Immature natural killer cell (primary cell): ENCODE measurements around the gene NKD2. TPM values are rescaled to one million over a fixed set of nuclear protein-coding genes. Genes with fewer than 3 reads are reported as not detected.
"Not testable (repeated sequence)": the region's sequence is repeated elsewhere in the genome, so short reads cannot be mapped to it uniquely, and the experiment has no call there.

Source experiments
- DNase-seq, 3 donors: peaks; one replicate each; pipeline ENCODE4 v3.0.0; 2022; ENCODE audit warnings: mixed read lengths in 1 of 3
- H3K27ac Mint-ChIP-seq, 6 donors: one replicate each; pipeline ENCODE4 v1.8.0; 2020; ENCODE audit warnings: mixed read lengths in 6 of 6, mild to moderate bottlenecking in 5 of 6, inconsistent platforms in 4 of 6, moderate library complexity in 3 of 6
- H3K27me3 Mint-ChIP-seq, 3 donors: one replicate each; pipeline ENCODE4 v1.8.0; 2020 to 2021; ENCODE audit warnings: low read depth in 3 of 3, mild to moderate bottlenecking in 3 of 3, mixed read lengths in 3 of 3, moderate library complexity in 3 of 3, inconsistent platforms in 1 of 3
- H3K36me3 Mint-ChIP-seq, 3 donors: one replicate each; pipeline ENCODE4 v1.8.0; 2020; ENCODE audit warnings: mixed read lengths in 3 of 3, inconsistent platforms in 2 of 3, mild to moderate bottlenecking in 2 of 3
- H3K4me1 Mint-ChIP-seq, 2 donors: one replicate each; pipeline ENCODE4 v1.8.0; 2020; ENCODE audit warnings: inconsistent platforms in 2 of 2, mild to moderate bottlenecking in 2 of 2, mixed read lengths in 2 of 2, moderate library complexity in 1 of 2
- H3K4me3 Mint-ChIP-seq, 5 donors: one replicate each; pipeline ENCODE4 v1.8.0; 2020; ENCODE audit warnings: mild to moderate bottlenecking in 5 of 5, mixed read lengths in 5 of 5, inconsistent platforms in 3 of 5, moderate library complexity in 3 of 5
- H3K9me3 Mint-ChIP-seq, 6 donors: one replicate each; pipeline ENCODE4 v1.8.0; 2020; ENCODE audit warnings: mild to moderate bottlenecking in 6 of 6, mixed read lengths in 6 of 6, inconsistent platforms in 4 of 6, moderate library complexity in 3 of 6
- polyA plus RNA-seq, 3 donors: library from polyadenylated mRNA; unstranded; fragments of 300-500 nt; fragmentation: Illumina TruSeq; gene quantifications; one replicate each; pipeline ENCODE4 v1.2.3, GENCODE V29; 2021

The NKD2 gene
- polyA plus RNA-seq, 3 donors from 2014 or later, result not detected

- Mint-ChIP-seq H3K27ac (no peak overlapping the region), H3K36me3 (no peaks in the 10 kb centered on the region), H3K4me3 (no peak overlapping the region), H3K27me3 (peaks cover 0 to 8% (median 0%) of the 10 kb centered on the region in 3 donors), H3K9me3 (no peaks in the 10 kb centered on the region), H3K4me1 (no peaks in the 10 kb centered on the region)
- DNase-seq, result no peak
These were observed 66.9 kb downstream of the NKD2 start for GRCh38 chr5:1075555-1075881.

DNA sequence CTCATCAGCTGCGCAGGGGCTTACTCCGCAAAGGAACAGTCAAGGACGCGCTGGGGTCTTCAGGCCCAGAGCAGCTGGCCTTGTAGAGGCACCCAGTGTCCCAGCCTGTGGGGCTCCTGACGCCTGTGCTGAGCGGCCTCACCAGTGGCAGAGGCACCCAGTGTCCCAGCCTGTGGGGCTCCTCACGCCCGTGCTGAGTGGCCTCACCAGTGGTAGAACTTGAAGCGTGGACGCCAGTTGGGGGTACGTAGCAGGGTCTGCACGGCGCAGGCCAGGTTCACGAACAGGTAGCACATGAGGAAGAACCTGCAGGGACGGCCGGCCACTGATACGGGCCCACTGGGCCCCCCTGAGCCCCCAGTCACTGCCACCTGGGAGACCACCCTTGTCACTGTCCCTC is 67.3 kb downstream of the NKD2 start:
- Mint-ChIP-seq H3K27ac (no peak overlapping the region), H3K4me1 (no peaks in the 10 kb centered on the region), H3K36me3 (peaks cover 0 to 3% (median 3%) of the 10 kb centered on the region in 3 donors), H3K27me3 (peaks cover 2 to 8% (median 2%) of the 10 kb centered on the region in 3 donors), H3K9me3 (no peaks in the 10 kb centered on the region), H3K4me3 (no peak overlapping the region)
- DNase-seq, result no peak

DNA sequence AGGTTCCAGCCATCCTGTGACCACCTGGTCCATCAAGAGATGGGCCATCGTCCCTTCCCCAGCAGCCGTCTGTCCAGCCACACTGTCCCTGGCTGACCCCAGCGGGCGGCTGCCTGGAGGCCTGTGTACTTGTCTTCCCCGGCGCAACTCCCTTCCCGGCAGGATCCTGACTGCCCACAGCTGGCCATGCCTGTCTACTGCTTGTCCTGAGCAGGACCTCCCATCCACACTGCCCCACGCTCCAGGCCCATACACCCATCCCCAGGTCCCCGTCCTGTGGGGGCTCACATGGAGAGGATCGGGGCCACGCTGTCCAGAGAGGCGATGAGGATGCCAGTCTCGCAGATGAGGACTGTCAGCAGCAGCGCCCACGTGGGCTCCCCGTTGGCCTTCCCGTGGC is 67.8 kb downstream of the NKD2 start:
- no peaks in the 10 kb centered on the region for H3K4me1 Mint-ChIP-seq
- H3K27ac Mint-ChIP-seq, result no peak overlapping the region
- no peak overlapping the region for H3K4me3 Mint-ChIP-seq
- no peak for DNase-seq
- H3K36me3 Mint-ChIP-seq, result peaks cover 0 to 8% (median 7%) of the 10 kb centered on the region in 3 donors
- no peaks in the 10 kb centered on the region for H3K9me3 Mint-ChIP-seq
- H3K27me3 Mint-ChIP-seq, result peaks cover 2 to 8% (median 2%) of the 10 kb centered on the region in 3 donors

GRCh38 chr5:1077026-1077425 is 68.4 kb downstream of the NKD2 start:
- Mint-ChIP-seq H3K4me3 (no peak overlapping the region), H3K27me3 (peaks cover 2 to 8% (median 2%) of the 10 kb centered on the region in 3 donors), H3K4me1 (no peaks in the 10 kb centered on the region), H3K36me3 (peaks cover 0 to 8% (median 7%) of the 10 kb centered on the region in 3 donors), H3K9me3 (no peaks in the 10 kb centered on the region), H3K27ac (no peak overlapping the region)
- DNase-seq, result no peak

DNA sequence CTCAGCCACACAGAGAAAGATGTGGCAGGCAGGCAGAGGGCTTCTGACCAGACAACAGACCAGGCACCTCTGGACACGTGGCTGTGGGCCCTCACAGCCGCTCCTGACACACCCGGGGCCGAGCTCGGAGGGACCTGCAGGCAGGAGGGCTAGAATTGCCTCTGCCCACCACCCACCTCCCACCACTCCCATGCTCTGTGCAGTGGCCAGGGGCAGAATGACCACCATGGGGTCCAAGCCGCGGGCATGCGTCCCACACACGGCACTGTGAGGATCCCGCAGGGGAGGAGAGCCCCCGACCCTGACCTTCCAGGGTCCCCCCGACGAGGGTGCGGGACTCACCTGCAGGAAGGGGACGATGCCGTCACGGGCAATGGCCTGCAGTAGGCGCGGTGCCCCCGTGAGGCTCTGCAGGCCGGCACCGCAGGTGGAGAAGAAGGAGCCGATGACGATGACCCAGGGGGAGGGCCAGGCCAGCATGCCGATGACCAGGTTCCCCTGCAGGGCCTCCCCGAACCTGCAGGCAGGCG is 69.0 kb downstream of the NKD2 start:
- Mint-ChIP-seq H3K4me1 (no peaks in the 10 kb centered on the region), H3K4me3 (no peak overlapping the region), H3K36me3 (peaks cover 0 to 8% (median 7%) of the 10 kb centered on the region in 3 donors), H3K27me3 (peaks cover 2 to 8% (median 2%) of the 10 kb centered on the region in 3 donors), H3K9me3 (no peaks in the 10 kb centered on the region), H3K27ac (no peak overlapping the region)
- no peak for DNase-seq

DNA sequence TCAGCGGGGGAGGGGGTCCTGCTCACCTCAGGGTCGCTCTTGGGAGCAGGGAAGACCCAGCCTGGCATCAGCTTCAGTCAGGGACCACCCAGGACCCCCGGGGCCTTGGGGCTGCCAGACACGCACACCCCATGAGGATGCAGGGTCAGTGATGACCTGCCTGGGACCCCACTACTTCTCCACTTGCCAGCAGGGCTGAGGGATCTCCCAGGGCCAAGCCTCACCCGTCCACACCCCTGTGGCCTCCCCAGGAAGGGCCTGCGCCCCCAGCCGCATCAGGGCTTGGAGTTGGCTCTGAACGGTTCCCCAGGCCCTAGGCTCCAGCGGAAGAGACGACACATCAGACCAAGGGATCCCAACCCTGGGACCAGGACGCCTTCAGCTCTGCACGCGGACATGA is 69.6 kb downstream of the NKD2 start:
- Mint-ChIP-seq H3K27ac (no peak overlapping the region), H3K9me3 (no peaks in the 10 kb centered on the region), H3K4me3 (no peak overlapping the region), H3K4me1 (no peaks in the 10 kb centered on the region), H3K36me3 (peaks cover 0 to 8% (median 7%) of the 10 kb centered on the region in 3 donors), H3K27me3 (peaks cover 2 to 8% (median 2%) of the 10 kb centered on the region in 3 donors)
- no peak for DNase-seq

GRCh38 chr5:1078851-1079250 is 70.2 kb downstream of the NKD2 start:
- H3K36me3 Mint-ChIP-seq, result peaks cover 0 to 8% (median 7%) of the 10 kb centered on the region in 3 donors
- peaks cover 2 to 7% (median 2%) of the 10 kb centered on the region in 3 donors for H3K27me3 Mint-ChIP-seq
- H3K27ac Mint-ChIP-seq, result no peak overlapping the region
- no peak overlapping the region for H3K4me3 Mint-ChIP-seq
- H3K9me3 Mint-ChIP-seq, result no peaks in the 10 kb centered on the region
- H3K4me1 Mint-ChIP-seq, result no peaks in the 10 kb centered on the region
- no peak for DNase-seq

GRCh38 chr5:1079486-1079885 is 70.9 kb downstream of the NKD2 start:
- H3K4me3 Mint-ChIP-seq, result no peak overlapping the region
- H3K4me1 Mint-ChIP-seq, result no peaks in the 10 kb centered on the region
- DNase-seq, result no peak
- peaks cover 0 to 8% (median 7%) of the 10 kb centered on the region in 3 donors for H3K36me3 Mint-ChIP-seq
- H3K27ac Mint-ChIP-seq, result no peak overlapping the region
- H3K27me3 Mint-ChIP-seq, result peaks cover 2 to 7% (median 2%) of the 10 kb centered on the region in 3 donors
- H3K9me3 Mint-ChIP-seq, result no peaks in the 10 kb centered on the region

GRCh38 chr5:1079961-1080360 is 71.4 kb downstream of the NKD2 start:
- H3K27me3 Mint-ChIP-seq, result peaks cover 2 to 7% (median 2%) of the 10 kb centered on the region in 3 donors
- peaks cover 0 to 8% (median 7%) of the 10 kb centered on the region in 3 donors for H3K36me3 Mint-ChIP-seq
- no peak overlapping the region for H3K27ac Mint-ChIP-seq
- H3K9me3 Mint-ChIP-seq, result no peaks in the 10 kb centered on the region
- H3K4me3 Mint-ChIP-seq, result no peak overlapping the region
- no peaks in the 10 kb centered on the region for H3K4me1 Mint-ChIP-seq
- DNase-seq, result no peak

DNA sequence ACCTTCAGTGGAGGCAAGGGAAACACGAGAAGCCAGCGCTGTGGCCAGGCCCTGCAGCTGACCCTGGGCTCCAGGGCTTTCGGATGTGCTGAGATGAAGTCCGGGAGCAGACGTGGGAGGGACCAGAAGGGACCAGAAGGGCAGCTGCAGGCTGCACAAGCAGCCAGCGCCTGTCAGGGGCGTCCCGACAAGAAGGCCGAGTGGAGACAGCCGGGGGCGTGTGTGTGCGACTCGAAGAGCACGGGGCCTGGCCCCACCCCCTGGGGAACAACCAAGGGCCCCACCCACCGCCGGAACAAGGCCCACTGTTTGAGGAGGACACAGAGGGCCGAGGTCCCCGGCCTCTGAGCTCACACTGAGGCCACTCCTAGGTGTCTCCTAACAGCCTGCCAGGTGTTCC is 71.8 kb downstream of the NKD2 start:
- H3K36me3 Mint-ChIP-seq, result peaks cover 0 to 8% (median 7%) of the 10 kb centered on the region in 3 donors
- no peak overlapping the region for H3K27ac Mint-ChIP-seq
- H3K4me3 Mint-ChIP-seq, result no peak overlapping the region
- H3K9me3 Mint-ChIP-seq, result no peaks in the 10 kb centered on the region
- no peak for DNase-seq
- peaks cover 2 to 6% (median 2%) of the 10 kb centered on the region in 3 donors for H3K27me3 Mint-ChIP-seq
- no peaks in the 10 kb centered on the region for H3K4me1 Mint-ChIP-seq

DNA sequence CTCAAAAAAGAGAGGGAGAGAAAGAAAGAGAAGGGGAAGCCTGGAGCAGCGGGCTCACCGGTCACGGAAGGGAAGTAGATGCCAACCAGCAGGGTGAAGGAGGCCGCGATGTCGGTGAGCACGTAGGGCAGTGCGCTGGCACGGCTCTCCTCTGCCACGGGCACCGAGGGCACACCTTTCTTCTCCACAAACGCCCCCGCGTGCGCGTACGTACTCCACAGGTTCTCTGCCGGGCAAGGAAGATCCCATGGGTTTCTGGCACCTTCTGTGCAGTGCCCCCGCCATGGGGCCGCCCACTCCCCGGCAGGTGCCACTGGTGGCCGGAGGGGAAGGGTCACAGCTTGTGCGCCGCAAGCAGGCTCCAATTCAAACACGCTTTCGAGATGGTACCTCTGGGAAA is 72.9 kb downstream of the NKD2 start:
- H3K27ac Mint-ChIP-seq, result no peak overlapping the region
- H3K27me3 Mint-ChIP-seq, result peaks cover 0 to 2% (median 2%) of the 10 kb centered on the region in 3 donors
- H3K9me3 Mint-ChIP-seq, result no peaks in the 10 kb centered on the region
- no peak overlapping the region for H3K4me3 Mint-ChIP-seq
- no peaks in the 10 kb centered on the region for H3K4me1 Mint-ChIP-seq
- no peak for DNase-seq
- H3K36me3 Mint-ChIP-seq, result peaks cover 0 to 8% (median 7%) of the 10 kb centered on the region in 3 donors

- not testable (repeated sequence) for H3K4me1 Mint-ChIP-seq, H3K9me3 Mint-ChIP-seq, H3K36me3 Mint-ChIP-seq, H3K4me3 Mint-ChIP-seq, H3K27me3 Mint-ChIP-seq, DNase-seq, H3K27ac Mint-ChIP-seq
These were observed 74.4 kb downstream of the NKD2 start for GRCh38 chr5:1083026-1083425.

- Mint-ChIP-seq H3K27me3 (peaks cover 0 to 2% (median 2%) of the 10 kb centered on the region in 3 donors), H3K27ac (no peak overlapping the region), H3K36me3 (peaks cover 0 to 8% (median 7%) of the 10 kb centered on the region in 3 donors)
These were observed 75.4 kb downstream of the NKD2 start for GRCh38 chr5:1083823-1084605.

DNA sequence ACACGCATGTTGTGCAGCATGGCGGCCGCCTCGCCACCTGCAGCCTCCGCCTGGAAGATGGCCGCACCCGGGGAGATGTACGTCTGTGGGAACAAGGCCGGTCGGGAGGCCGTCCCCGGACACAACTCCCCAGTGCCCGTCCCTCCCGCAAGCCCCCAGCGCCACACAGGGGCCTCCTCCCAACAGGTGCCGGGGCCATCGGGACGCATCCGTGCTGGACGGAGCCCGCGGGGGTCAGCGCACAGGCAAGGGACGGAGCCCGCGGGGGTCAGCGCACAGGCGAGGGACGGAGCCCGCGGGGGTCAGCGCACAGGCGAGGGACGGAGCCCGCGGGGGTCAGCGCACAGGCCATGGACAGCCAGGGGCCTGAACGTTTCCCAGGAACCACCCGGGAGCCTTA is 76.8 kb downstream of the NKD2 start:
- DNase-seq, result no peak

More at GRCh38 chr5:1083823-1084605, 75.4 kb downstream of the NKD2 start:
- Mint-ChIP-seq H3K4me3 (no peak overlapping the region), H3K9me3 (no peaks in the 10 kb centered on the region), H3K4me1 (no peaks in the 10 kb centered on the region)
- no peak for DNase-seq

More for the DNA sequence above, 76.8 kb downstream of the NKD2 start:
- Mint-ChIP-seq H3K27me3 (peaks cover 0 to 2% (median 2%) of the 10 kb centered on the region in 3 donors), H3K27ac (no peak overlapping the region), H3K36me3 (peaks cover 0 to 8% (median 7%) of the 10 kb centered on the region in 3 donors), H3K9me3 (no peaks in the 10 kb centered on the region), H3K4me3 (no peak overlapping the region), H3K4me1 (no peaks in the 10 kb centered on the region)
